Peyer's patch (tissue), 4 donors: ENCODE data around the gene MAST4. TPM values are rescaled to one million over a fixed set of nuclear protein-coding genes. Genes with fewer than 3 reads are reported as not detected.

ENCODE experiments used
- DNase-seq, 3 donors: peaks; one replicate each; pipeline ENCODE4 v3.0.0-alpha.2; 2017 to 2019
- H3K27ac ChIP-seq, 4 donors: fragments of 200-600 bp; sonication (generic); one replicate each; pipeline ENCODE4 v1.5.1; 2016 to 2019
- H3K27me3 ChIP-seq, 2 donors: fragments of 200-600 bp; sonication (generic); one replicate each; pipeline ENCODE4 v1.5.1; 2019
- H3K36me3 ChIP-seq, 3 donors: fragments of 200-600 bp; sonication (generic); one replicate each; pipeline ENCODE4 v1.5.1; 2016 to 2019
- H3K4me1 ChIP-seq, 4 donors: fragments of 200-600 bp; sonication (generic); one replicate each; pipeline ENCODE4 v1.5.1; 2016 to 2019
- H3K4me3 ChIP-seq, 4 donors: fragments of 200-600 bp; sonication (generic); 1 replicate in 3 of 4; 2 replicates in 1 of 4; pipeline ENCODE4 v1.5.1; 2016 to 2019; ENCODE audit warnings: mild to moderate bottlenecking in 1 of 4
- H3K9me3 ChIP-seq, 4 donors: fragments of 200-600 bp; sonication (generic); one replicate each; pipeline ENCODE4 v1.5.1; 2016 to 2019; ENCODE audit warnings: mild to moderate bottlenecking in 1 of 4
- CTCF ChIP-seq, 6 experiments: fragments of 450-650 bp in 4 of 6; fragments of 200-600 bp in 2 of 6; sonication (generic) in 1 of 6; IDR thresholded peaks; one replicate each; pipeline ENCODE4 v1.5.1; 2017 to 2019; ENCODE audit warnings: antibody characterized with exemption in 6 of 6, mild to moderate bottlenecking in 3 of 6, moderate library complexity in 1 of 6
- POLR2A ChIP-seq, 2 donors: fragments of 450-650 bp; IDR thresholded peaks; one replicate each; pipeline ENCODE4 v1.5.1; 2017; ENCODE audit warnings: antibody characterized with exemption in 2 of 2, mild to moderate bottlenecking in 2 of 2, moderate library complexity in 2 of 2
- total RNA-seq, 4 donors: library from RNA; depleted of rRNA; stranded (reverse); fragments of >200 nt; gene quantifications; one replicate each; pipeline ENCODE4 v1.1.0, GENCODE V29; 2016

The MAST4 gene
- total RNA-seq, 4 donors from 2014 or later = 20.2 to 23.1 (median 21.4) TPM

DNA sequence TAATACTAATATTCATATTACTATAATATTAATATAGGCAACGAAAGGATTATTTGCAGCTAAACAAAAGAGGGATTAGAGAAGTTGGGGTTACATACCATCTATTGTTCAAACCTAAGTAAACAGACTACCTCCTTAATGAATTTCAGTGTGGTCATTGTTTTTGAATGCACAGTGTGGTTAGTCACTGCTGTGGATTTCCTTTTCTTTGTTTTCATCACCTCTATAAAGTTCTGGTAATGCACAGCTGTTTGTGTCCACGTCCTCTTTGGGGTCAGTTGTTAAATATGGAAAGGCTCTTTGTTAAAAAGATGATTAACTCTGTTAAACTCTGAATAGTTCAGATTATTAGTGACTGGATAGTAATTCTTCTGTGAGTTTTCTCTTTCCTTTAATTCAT, 233.6 kb downstream of the MAST4 start:
- TF ChIP-seq POLR2A (IDR thresholded peaks at IDR 0.05) (no peak), CTCF (IDR thresholded peaks at IDR 0.05) (no peak)
- no peak overlapping the region for H3K27ac ChIP-seq
- no peaks in the 10 kb centered on the region for H3K9me3 ChIP-seq
- no peaks in the 10 kb centered on the region for H3K4me1 ChIP-seq
- no peak overlapping the region for H3K4me3 ChIP-seq
- DNase-seq = no peak
- H3K36me3 ChIP-seq = no peaks in the 10 kb centered on the region
- no peaks in the 10 kb centered on the region for H3K27me3 ChIP-seq

DNA sequence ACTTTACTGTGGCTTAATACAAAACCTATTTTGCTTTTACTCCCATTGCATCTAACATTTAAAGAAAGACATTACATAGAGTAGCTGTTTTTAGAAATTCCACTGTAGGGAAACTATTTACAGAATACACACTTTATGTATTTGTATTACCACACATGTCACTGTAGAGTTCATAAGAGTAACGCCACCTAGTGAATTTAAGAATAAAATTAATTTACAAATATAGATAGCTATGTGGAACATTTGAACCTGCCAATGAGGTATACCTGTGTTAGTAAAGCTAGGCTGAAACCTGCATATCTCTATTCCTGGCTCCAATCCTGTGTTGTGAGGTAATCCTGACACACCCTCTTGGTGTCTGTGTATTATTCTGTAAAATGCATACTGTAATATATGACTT, 234.4 kb downstream of the MAST4 start:
- no peak for DNase-seq
- no peaks in the 10 kb centered on the region for H3K4me1 ChIP-seq
- no peaks in the 10 kb centered on the region for H3K9me3 ChIP-seq
- H3K36me3 ChIP-seq = no peaks in the 10 kb centered on the region
- no peak overlapping the region for H3K4me3 ChIP-seq
- H3K27me3 ChIP-seq = no peaks in the 10 kb centered on the region
- H3K27ac ChIP-seq = no peak overlapping the region
- TF ChIP-seq POLR2A (IDR thresholded peaks at IDR 0.05) (no peak), CTCF (IDR thresholded peaks at IDR 0.05) (peak in 1 of 6 experiments; percentile 5)

DNA sequence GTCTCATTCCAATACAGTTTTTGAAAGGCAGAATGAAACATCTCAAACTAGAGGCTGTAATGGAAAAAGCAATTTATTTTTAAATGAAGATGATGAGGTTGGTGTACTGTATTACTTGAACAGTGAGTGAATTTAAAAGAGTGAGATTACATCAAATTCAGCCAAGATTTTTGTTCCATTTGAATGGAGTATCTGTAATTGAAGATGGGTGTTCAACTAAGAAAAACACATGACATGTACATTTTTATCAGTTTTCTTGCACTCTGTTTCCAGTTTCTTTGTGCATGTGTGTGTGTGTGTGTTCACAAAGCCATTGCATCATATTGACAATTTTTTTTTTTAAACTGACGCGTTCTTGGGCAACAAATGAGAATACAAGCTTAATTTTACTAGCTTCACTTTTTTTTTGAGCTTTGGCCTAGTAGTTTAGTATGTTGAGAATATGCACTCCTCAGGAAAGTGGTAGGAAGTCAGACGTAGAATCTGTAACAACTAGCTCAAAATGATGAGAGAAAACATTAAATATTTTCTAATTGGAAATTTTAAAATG, 243.5 kb downstream of the MAST4 start:
- Histone ChIP-seq H3K27ac (no peak overlapping the region), H3K36me3 (no peaks in the 10 kb centered on the region), H3K4me1 (no peaks in the 10 kb centered on the region), H3K4me3 (no peak overlapping the region), H3K27me3 (no peaks in the 10 kb centered on the region), H3K9me3 (no peaks in the 10 kb centered on the region)
- TF ChIP-seq POLR2A (IDR thresholded peaks at IDR 0.05) = no peak
- TF ChIP-seq CTCF (IDR thresholded peaks at IDR 0.05) = no peak
- no peak for DNase-seq

DNA sequence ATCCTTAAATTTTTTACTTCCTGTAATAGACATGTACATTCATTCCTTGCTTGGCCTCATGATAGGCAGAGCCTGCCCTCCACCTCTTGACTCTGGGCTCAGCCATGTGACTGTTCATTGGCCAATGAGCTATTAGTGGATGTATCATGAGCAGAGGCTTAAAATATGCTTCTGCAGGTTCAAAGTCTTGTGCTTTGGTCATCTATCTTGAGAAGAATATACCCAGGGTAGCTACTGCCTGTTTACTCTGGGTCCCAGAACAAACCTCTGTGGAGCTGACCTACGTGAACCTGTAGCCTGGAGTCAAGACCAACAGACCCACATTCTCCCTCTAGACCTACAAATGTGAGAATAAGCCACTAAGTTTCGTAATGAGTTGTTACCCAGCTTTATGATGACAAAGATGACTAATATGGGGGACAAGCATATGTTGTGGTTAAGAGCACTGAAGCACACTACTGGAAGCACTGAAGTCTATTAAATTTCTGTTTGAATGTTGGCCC, 244.4 kb downstream of the MAST4 start:
- DNase-seq = no peak
- TF ChIP-seq POLR2A (IDR thresholded peaks at IDR 0.05) = no peak
- TF ChIP-seq CTCF (IDR thresholded peaks at IDR 0.05) = no peak
- H3K36me3 ChIP-seq = no peaks in the 10 kb centered on the region
- no peak overlapping the region for H3K27ac ChIP-seq
- no peaks in the 10 kb centered on the region for H3K9me3 ChIP-seq
- H3K4me1 ChIP-seq = no peaks in the 10 kb centered on the region
- H3K4me3 ChIP-seq = no peak overlapping the region
- no peaks in the 10 kb centered on the region for H3K27me3 ChIP-seq

- no peak for DNase-seq
- Histone ChIP-seq H3K9me3 (no peaks in the 10 kb centered on the region), H3K27ac (no peak overlapping the region), H3K27me3 (no peaks in the 10 kb centered on the region), H3K36me3 (no peaks in the 10 kb centered on the region), H3K4me1 (no peaks in the 10 kb centered on the region), H3K4me3 (no peak overlapping the region)
- TF ChIP-seq POLR2A (IDR thresholded peaks at IDR 0.05) = no peak
- no peak for TF ChIP-seq CTCF (IDR thresholded peaks at IDR 0.05)
These were observed 245.1 kb downstream of the MAST4 start for GRCh38 chr5:66841264-66841663.

- no peaks in the 10 kb centered on the region for H3K4me1 ChIP-seq
- TF ChIP-seq POLR2A (IDR thresholded peaks at IDR 0.05) = no peak
- no peak for TF ChIP-seq CTCF (IDR thresholded peaks at IDR 0.05)
- no peak overlapping the region for H3K27ac ChIP-seq
- H3K9me3 ChIP-seq = no peaks in the 10 kb centered on the region
- DNase-seq = no peak
- no peak overlapping the region for H3K4me3 ChIP-seq
- no peaks in the 10 kb centered on the region for H3K36me3 ChIP-seq
- no peaks in the 10 kb centered on the region for H3K27me3 ChIP-seq
These were observed 246.3 kb downstream of the MAST4 start for GRCh38 chr5:66842540-66842939.
